T-helper 2 cell treated with Interferon-gamma antibody and Interleukin-4, amounts not matched to agents 100 ng/mL and 5 ng/mL, for 36 hours (primary cell): ENCODE results near the gene TJP2. TPM values are rescaled to one million over a fixed set of nuclear protein-coding genes. Genes with fewer than 3 reads are reported as not detected.

Experiments used
- intact Hi-C: fragments of 100-400 bp; cut with micrococcal nuclease; formaldehyde crosslinking; loops from one replicate; pipeline ENCODE4 v1.15.1; 2023
- total RNA-seq: library from RNA; stranded (reverse); gene quantifications from 2 replicates; pipeline ENCODE4 v1.2.3, GENCODE V29; 2022

Gene TJP2
- total RNA-seq, 1 donor from 2014 or later = 31.9 TPM

DNA sequence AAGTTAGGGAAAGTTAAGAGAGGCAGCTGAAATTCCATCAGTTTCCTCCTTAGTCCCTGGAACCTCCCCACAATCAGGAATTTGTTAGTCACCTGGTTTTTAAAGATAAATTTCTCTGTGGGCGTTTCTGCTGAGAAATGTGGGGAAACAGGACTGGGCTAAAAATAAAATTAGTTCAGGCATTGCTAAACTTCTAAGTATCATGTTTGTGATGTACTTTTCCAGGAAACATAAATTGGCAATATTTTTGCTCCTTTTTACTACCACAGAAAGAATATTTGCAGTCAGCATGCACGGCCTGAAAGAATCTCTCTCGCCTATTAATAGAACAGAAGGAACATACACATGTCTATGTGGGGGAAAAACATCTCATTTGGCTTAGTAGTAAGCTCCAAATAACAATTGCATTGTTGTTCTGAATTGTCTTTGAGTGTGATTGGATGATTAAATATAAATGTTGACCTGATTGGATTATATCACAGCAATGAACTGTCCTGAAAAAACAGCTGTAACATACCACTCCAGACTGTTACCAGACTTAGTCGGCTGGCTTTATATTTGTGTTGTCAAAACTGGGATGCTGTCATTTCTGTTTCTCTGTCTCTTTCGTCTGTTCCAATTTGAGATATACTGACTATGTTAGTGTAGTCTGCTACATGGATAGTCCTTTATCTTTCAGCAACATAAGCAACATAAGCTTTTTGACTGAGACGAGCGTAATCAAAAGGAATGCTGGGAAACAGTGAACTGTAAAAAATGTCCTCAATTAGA, 12.9 kb downstream of the TJP2 start:
- intact Hi-C loops = no loop called here

DNA sequence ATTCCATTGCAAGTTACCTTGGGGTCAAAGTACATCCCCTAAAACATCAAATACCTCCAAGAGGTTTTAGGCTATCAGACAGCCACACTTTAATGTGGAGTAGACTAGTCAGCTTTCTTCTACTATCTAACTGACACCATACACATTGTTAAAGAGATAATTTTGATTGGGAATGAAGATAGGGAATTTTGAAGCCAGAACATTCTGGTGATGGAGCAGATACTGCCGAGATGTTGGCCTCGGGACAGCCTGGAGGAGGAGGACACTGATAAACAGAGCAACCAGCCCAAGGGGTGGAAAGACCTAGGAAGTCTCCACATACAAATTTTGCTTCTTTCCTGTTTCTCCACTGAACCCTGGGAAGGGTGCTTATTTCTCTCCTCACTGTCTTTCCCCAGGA, 14.9 kb downstream of the TJP2 start:
- intact Hi-C loops = no loop called here

DNA sequence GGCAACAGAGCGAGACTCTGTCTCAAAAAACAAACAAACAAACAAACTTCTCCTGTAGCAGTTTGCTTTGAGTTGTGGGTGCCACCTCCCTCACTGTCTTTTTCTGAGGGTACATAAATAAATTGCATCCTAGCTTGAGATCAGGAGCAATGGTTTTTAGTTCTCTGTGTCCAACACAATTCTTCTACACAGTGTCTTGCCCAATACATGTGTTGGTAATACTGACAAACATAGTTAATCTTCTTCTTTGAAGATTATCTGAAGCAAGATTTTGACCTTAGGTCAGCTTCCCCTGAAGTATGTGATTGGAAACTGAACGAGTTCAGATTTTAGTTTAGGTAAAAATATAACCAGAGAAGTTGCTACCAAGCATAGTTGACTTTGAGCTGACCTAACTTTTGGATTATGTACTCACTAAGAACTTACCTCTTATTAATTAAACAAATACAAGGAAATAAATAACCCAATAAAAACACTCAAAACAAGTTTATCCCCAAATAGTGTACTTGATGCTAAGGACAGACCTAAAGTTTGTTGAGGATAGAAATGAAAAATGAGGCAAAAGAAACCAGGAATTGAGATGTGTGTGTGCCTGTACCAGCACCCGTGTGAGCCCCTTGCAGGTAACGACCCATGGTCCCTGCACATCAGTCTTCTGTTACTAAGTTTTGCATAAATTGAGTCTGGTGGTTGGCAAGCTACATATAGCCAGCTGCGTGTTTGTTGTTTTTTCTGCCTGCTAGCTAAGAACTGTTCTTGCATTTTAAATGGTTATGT, 16.2 kb downstream of the TJP2 start:
- intact Hi-C loops = loop anchor here (5.0 kb wide), 2 partner anchors 68 to 608 kb away; no protein-coding TSS in a partner anchor

DNA sequence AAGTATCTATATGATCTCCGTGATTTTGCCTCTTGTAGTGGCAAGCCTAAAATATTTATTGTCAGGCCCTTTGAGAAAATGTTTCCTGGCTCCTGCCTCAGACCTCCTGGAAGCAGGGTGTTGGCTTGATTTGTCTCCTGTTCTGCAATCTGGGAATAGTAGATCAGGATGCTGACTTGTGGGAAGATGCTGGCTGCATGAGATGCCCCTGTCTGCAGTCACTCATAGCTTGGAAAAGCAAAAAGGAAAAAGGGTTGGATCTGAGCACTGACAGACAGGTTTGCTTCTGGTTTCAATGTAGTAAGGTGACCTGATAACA, 16.7 kb downstream of the TJP2 start:
- intact Hi-C loops = loop anchor here (5.0 kb wide), 2 partner anchors 69 to 609 kb away; no protein-coding TSS in a partner anchor

DNA sequence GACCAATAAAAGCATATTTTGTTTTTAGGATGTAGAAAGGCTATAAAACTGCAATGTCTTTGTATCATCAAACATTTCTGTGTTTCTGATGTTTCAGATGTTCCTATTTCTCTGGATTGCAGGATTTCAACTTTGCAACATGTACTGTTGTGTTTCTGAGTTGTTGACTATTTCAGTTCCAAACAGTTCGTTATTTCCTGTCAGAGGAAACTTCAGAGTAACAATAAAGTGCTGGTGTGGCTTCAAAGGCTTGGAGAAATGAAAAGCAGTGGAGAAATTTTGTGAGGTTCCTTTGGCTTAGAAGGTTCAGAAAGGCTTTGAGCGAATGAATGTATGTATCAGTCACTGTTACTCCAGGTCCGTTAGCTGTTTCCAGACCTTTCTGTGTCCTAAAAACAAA, 17.2 kb downstream of the TJP2 start:
- intact Hi-C loops = loop anchor here (5.0 kb wide), 2 partner anchors 69 to 609 kb away; no protein-coding TSS in a partner anchor

DNA sequence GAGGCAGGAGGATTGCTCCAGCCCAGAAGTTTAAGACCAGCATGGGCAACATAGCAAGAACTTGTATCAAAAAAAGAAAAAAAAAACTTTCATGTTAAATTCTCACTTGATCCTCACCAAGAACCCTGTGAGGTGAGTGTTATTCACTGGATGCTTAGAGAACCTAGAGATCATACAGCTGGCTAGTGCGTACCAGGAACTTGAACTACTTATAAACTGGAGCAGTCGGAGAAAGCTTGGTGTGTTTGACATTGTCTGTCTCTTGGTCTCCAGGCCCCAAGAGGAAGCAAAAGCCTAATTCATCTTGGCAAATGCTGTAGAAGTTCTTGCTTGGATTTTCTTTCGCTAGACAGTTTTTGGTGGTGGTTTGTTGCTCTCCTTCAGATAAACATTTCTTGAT, 18.1 kb downstream of the TJP2 start:
- intact Hi-C loops = loop anchor here (2.0 to 5.0 kb wide), 3 partner anchors 17 to 610 kb away; partner anchors contain the start of gene TJP2

DNA sequence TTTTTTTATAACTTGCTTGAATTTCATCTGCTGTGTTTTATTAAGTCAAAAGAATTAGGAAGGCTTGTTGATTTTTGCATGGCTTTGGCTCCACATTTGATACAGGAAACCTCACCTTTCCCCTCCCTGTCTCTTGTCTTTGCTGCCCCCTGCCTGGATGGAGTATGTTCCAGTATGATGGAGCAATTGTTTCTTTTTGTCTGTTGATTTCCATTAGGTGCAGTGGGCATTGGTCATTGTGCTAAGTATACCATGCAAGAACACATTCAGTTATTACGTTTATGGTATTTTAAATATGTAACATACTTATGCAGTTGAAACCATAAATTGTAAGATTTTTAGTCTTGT, 19.6 kb downstream of the TJP2 start:
- intact Hi-C loops = loop anchor here (1.0 to 5.0 kb wide), 6 partner anchors 19 to 611 kb away; partner anchors contain the start of genes FXN and TJP2

DNA sequence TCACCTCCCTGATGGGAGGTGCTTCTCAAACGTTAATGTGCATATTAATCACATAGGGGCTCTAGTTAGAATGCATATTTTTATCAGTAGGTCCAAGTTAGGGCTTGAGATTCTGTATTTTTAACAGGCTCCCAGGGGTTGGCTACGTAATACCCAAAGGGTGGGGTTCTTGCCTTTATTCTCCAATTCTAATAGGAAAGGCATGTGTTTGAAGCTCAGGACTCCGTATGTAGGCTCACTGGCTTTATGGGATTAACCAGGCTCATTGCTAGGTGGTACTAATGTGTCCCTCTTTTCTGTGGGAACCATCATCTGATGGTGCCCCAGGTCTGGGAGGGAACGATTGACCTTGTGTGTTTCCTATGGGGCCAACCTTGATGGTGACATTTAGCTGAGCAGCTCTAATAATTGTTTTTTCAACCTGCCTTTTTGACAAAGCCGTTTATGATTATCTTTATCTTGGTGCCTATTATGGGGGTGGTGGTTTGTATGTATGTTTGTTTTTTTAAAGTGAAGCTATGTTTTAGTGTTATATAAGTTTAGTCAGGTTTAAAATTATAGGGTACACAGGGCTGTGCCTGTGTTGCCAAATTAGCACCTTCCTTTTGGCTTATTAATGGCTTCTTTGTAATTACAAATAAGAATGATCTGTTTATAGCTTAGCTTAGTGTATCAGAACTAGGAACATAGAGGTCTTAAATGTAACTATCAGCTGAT, 20.8 kb downstream of the TJP2 start:
- intact Hi-C loops = loop anchor here (5.0 kb wide), 2 partner anchors 73 to 613 kb away; no protein-coding TSS in a partner anchor

DNA sequence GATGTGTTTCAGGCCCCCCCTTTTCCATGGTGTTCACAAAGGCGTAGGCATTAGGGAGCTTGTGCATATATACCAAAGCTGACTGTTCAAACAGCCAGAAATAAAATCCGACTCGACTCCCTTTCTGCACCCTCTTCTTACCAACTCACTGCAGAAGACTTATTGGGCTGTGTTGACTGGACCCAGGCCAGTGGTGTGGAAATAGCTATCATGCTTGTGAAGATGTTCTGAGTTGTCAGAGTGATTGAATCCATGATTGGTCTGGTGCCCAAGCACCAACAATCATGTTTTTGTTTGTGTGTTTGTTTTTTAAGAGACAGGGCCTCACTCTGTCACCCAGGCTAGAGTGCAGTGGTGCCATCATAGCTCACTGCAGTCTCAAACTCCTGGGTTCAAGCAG, 21.6 kb downstream of the TJP2 start:
- intact Hi-C loops = no loop called here

DNA sequence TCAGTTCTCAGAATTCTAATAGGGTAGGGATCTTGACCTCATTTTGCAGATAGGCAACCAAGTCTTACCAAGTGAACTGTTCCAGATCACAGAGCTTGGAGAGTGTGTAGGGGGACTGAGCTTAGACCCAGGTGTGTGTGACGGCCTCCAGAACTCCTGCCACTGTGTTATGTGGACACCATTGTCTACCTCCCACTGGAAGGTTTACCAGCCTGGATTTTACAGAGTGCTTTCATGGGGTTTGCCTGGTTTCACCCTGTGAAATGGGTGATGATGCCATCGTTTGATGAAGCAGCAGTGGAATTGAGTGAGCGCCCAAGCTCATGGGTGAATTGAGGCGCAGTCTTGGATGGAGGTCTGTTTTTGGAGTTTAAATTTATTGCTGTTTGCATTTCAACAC, 23.6 kb downstream of the TJP2 start:
- intact Hi-C loops = no loop called here

DNA sequence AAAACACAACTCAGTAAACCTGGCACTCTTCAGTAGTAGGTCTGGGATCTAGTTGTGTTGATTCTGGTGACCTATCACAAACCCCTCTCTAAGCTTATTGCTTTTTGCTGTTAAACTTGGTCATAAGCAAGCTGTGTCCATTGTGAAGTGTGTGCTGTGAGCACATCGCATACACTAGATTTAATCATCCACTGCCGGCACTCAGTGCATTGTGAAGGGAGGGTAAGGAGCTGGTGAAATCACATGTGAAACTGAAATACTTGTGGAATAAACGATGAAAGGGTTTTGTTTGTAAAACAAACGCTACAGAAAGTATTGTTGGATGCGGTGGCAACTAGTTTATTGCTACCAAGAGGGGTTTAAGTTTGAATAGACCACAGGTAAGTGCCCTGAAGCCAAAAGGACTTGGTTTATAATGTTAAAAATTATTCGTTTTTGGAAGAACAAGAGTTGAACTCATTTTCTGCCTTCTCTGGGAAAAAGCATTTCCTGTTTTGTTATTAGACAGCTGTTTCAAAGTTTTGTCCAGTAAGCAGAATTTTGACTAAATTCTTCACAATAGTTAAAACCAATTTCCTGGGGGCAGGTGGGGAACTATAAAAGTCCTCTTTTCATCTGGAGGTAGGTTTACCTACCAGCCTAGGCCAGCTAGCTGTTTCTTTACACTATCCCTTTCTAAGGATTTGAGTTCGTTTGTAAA, 24.6 kb downstream of the TJP2 start:
- intact Hi-C loops = no loop called here

DNA sequence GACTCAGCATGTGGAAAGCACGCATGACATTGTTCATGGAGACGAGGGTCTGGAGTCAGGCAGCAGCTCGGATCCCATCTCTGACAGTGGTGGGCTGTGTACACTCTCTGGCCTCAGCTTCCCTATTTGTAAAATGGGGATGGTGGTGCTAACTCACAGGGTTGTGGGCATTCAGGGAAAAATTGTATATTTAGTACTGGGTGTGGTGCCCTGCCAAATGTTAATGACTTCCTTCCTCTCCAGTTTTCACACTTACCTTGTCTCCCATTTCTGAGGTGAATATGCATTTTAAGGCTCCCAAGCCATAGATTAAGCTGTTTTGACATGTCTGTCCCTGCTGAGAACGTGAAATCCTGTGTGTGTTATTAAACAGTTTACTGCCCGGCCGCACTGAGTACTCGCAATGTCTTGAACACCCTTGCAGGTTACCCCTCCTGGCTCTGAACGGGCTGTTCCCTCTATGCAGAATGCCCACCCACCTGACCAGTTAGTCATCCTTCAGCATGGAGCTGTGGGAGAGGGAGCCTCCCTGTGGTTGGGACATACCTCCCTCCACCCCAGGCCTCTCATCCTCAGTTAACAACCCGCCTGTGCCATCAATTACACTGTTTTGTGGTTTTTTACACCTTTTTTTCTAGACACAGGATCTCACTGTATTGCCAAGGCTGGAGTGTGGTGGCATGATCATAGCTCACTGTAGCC, 25.8 kb downstream of the TJP2 start:
- intact Hi-C loops = no loop called here

DNA sequence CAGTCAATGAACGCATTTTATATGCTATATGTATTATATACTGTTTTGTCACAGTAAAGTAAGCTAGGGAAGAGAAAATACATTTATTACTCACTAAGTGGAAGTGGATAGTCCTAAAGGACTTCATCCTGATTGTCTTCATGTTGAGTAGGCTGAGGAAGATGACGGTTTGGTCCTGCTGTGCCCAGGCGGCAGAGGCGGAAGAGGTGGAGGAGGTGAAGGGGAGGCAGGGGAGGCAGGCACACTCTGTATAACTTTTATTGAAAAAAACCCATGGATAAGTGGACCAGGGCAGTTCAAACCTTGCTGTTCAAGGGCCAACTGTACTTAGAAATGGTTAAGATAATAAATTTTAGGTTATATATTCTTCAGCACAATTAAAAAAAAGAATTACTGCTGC, 28.5 kb downstream of the TJP2 start:
- intact Hi-C loops = no loop called here

DNA sequence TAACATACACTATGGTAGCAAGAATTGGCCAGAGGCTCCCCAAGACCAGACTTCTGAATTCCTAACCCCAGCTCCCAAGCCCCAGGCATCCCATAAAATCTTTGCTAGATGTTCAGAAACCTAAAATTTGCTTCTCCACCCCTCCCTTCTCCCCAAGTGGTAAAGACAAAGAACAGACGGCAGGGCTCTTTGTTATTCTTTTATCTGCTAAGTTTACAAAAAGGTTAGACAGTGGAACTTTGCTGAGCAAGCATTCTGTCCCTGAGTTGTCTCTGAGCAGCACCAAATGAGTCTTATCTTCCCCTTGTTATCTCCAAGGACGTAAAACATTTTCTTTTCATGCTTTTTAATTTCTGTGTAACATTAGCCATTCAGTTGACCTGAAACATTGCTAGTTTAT, 30.2 kb downstream of the TJP2 start:
- intact Hi-C loops = no loop called here

DNA sequence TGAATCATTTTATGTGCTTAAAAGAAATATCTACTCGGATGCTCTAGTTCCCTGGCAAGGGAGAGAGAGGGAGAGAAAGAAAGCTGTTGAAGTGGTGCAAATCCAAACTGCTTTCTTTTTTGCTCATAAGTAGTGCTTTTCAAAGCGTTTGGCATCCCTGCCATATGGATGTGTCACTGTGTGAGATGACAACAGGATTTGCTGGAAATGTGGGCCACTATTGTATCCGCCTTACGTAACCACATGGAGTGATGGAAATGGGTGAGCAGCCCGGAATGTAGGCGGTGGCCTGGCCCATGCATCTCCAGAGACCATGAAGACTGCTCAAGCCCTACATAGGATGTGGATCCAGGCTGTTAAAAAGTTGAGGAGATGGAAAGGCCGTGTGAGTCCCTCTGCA, 30.8 kb downstream of the TJP2 start:
- intact Hi-C loops = no loop called here

DNA sequence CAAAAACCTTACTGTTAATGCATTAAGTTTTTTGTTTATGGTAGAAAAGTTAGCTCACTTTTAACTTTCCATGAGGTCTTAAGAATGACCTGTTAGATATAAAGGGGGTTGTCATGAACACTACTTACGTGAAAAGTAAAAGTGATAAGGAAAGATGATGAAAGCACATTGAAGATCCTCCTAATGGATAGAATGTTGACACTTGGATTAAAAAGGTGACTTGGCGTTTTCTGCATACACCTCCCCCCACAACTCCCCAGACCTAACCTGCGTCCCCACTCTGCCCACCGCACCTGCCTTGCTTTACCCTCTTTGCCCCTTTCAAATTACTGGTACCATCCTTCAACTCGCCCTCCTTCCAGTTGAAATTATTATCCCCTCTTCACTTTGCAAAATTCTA, 32.0 kb downstream of the TJP2 start:
- intact Hi-C loops = no loop called here

DNA sequence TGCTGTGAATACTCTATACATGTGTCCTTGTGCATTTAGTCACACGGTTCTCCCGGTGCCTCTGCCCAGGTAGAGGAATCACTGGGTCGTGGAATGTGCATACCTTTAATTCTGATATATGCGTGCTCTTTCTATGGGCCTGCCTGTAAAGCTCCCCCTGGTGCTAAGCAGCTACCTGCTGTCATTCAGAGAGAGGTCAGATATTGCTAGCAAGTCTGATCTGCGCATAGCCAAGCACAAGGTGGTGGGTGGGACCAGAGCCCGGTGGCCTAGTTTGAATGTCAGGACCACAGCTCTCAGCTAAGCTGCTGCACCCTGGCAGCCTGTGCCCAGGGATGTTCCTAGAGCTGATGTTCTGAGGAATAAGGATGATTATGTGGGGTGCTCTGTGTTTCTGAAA, 33.4 kb downstream of the TJP2 start:
- intact Hi-C loops = no loop called here

DNA sequence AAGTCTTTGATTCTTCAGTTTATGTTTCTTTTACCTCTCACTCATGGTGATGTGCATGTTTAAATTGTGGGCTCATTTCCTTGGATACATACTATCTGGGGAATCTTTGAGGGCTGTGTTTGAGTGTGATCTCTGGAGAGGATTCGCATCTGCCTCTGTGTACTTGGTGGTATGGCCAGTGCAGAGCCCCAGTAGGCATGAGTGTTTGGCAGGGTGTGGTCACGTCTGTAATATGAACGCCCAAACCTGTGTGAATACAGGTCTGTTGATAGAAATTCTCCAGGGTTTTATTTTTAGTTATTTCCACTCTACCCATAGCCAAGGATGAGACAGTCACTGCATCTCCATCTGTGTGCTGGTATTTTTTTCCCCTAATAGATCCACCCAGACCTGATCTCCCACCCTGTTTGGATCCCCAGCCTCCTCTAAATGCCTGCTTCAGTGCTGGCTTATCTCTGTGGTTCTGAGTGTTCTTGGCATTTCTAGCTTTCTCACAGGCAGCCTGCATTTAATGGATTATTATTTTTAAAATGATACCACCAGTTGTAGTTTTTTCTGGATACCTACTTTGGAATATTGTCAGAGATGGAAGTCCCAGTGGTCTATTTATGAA, 37.5 kb downstream of the TJP2 start:
- intact Hi-C loops = no loop called here

DNA sequence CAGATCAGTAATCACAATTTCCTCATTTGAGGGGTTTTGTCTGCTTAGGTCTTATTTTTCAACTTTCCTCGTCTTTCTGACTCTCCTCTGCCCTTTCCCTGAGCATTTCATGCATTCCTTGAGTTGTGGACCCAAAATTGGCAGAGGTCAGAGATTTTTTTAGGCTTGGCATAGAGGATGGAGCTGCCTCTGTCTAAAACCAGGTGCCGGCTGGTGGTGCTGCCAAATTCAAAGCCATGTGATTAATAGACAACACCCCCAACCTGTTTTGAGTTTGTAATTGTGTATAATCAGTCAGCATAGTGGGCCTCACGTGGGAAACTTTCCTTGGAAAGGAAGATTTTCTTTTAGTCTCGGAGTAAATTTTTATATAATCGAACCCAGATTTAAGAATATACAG, 39.6 kb downstream of the TJP2 start:
- intact Hi-C loops = no loop called here

DNA sequence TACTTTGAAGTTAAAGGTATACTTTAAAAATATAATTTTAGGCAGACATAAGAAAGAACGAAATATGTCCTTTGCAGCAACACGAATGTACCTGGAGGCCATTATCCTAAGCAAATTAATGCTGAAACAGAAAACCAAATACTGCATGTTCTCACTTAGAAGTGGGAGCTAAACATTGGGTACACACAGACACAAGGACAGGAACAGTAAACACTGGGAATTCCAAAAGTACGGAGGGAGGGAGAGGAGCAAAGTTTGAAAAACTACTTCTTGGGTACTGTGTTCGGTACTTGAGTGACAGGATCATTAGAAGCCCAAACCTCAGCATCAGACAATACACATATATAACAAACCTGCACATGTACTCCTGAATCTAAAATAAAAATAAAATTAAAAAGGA, 40.9 kb downstream of the TJP2 start:
- intact Hi-C loops = no loop called here
